Stimulated activated CD8-positive, alpha-beta memory T cell treated with anti-CD3 and anti-CD28 coated beads, Interleukin-7, amount 100 ng/mL, for 48 hours (primary cell): ENCODE data around the gene RANBP10.

Source experiments
- DNase-seq, 2 donors: peaks; one replicate each; pipeline ENCODE4 v3.0.0-alpha.2; 2020; ENCODE audit warnings: low read depth in 1 of 2; ENCODE audit errors: extremely low read depth in 1 of 2

RANBP10 gene

DNA sequence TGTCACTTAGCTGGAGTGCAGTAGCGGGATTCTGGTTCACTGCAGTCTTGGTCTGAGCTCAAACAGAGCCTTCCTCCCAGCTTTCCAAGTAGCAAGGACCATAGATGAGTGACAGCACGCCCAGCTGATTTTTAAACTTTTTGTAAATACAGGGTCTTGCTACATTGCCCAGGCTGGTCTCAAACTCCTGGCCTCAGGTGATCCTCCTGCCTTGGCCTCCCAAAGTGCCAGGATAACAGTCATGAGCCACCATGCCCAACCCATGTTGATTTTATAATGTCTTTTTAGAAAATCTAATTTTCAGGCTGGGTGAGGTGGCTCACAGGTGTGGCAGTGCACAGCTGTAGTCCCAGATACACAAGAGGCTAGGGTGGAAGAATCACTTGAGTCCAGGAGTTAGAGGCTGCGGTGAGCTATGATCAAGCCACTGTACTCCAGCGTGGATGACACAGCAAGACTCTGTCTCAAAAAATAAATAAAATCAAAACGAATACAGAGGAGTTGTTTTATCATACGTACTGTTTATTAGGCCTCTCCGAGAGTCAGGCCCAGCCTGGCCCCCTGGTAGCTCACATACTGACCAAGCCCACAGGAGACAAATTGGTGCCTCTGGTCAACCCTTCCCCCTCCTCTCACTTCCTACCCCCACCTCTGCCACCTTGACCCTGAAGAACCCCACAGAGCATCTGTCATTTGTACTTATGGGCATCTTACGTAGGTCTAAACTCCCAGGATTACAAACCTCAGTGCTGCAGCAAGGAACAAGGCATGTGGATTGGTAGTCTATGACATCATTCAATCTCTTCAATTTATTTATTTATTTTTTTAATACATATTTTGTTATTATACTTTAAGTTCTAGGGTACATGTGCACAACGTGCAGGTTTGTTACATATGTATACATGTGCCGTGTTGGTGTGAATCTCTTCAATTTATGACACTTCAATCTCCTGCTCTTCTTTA is 126.1 kb downstream of the RANBP10 start:
- no peak for DNase-seq

DNA sequence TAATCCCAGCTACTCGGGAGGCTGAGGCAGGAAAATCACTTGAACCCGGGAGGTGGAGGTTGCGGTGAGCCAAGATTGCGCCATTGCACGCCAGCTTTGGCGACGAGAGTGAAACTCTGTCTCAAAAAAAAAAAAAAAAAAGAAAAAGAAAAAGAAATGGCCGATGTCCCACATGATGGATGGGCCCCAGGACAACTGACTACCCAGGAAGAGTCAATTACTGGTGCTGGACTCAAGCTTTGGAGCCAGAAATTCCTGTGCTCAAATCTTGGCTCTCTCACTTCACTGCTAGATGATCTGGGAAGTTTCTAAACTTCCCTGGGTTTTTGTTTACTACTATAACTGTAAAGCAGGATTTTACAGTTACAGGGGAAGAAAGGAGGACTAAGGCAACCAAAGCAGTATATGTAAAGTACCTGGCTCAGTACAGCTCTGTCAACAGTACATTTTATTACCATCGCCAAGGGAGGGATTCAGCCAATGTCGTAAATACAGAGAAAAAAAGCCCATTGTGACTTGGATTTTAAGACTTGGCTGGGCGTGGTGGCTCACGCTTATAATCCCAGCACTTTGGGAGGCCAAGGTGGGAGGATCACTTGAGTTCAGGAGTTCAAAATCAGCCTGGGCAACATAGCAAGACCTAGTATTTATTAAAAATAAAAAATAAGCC is 127.9 kb downstream of the RANBP10 start:
- no peak for DNase-seq

- DNase-seq: no peak
These were observed 128.6 kb downstream of the RANBP10 start for GRCh38 chr16:67677712-67678111.

- DNase-seq: no peak
These were observed 129.4 kb downstream of the RANBP10 start for GRCh38 chr16:67676939-67677338.

DNA sequence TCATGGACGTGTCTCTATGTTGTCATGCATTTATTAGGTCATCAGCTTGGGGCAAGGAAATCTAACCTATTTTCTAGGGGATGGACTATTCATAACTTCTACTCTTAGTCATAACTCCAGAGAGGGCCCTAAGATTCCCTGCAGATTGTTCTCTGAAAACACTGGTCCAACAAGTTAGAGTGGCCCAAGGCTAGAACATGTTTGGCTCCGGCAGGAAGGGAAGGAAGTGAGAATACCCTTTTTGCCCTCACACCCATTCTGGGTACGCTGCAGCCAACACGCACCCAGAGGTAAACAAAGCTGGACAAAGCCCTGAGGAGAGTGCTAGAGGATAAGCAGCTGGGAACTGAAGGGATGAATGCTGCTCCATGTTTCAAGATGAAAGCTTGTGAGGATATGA is 129.8 kb downstream of the RANBP10 start:
- no peak for DNase-seq

GRCh38 chr16:67675999-67676398 is 130.4 kb downstream of the RANBP10 start:
- DNase-seq: no peak

GRCh38 chr16:67675579-67675935 is 130.8 kb downstream of the RANBP10 start:
- no peak for DNase-seq

GRCh38 chr16:67674851-67675578 is 131.3 kb downstream of the RANBP10 start:
- no peak for DNase-seq

DNA sequence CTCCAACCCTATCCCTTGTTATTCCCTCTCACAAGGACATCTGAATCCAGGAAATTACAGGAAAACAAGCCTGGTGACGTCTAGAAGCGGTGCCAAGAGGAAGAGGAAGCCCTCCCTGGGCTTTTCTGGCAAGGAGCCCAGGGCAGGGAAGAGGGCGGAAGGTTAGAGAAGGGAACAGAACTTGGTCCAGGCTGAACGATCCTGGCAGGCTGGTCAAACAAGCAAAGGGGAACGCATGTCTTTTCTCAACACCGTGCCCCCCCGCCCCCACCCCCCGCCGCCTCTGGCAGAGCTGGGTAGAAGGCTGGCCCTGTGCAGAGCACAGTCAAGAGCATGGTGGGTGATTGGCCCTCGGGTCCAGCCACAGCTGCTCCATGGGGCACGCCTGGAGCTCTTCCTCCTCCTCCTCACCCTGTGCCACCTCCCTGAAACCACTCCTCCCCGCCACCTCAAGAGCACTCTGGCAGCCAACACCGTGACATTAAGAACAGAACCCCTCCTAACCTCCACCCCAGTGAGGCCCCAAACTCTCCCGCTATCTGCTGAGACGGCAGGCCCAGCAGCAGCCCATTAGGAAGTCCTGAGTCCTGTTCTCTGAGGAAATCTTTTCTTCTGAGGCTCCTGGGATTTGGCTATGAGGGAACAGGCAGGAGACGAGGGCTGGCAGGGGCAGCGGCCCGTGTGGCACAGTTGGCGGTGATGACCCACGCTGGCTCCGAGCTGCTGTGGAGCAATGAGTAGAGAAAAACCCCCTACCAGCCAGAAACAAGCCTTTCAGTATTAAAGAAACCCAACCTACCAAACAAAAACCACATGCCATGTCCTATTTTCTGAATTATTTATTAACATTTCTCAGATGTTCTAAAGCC is 132.4 kb downstream of the RANBP10 start:
- DNase-seq: no peak
